IPS DF 4.7 (cell line): ENCODE measurements around the gene GRM4.

Source experiments
- DNase-seq: peaks from one replicate; pipeline ENCODE4 v3.0.0-alpha.2; 2013; ENCODE audit warnings: low spot score; ENCODE audit errors: extremely low read depth

GRM4 gene

DNA sequence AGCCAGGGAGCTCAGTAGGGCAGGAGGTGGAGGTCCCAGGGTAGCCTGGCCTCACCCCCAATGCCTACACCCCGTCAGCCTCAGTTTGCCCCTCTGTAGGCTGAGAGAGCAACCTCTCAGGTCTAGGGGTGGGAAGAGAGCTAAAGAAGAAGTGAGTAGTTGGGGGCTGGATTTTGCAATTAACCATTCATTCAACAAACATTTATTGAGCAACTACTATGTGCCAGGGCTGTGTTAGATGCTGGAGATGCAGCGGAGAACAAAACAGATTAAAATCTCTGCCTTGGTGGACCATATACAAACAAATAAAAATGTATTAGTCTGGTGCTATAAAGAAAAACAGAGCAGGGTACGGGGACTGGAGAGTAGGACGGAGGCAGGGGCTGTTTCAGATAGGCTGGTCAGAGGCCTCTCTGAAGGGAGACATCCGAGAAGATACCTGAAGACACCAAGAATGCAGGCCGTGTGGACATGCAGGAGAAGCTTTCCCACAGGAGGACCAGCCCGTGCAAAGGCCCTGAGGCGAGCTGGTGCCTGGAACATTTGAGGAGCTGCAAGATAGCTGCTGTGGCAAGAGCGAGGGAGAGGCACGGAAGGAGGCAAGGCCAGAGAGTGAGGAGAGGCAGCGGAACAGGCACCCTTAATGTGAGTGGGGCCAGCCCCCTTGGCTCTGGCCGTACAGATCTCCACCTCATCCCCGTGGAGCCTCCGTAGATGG is 60.3 kb downstream of the GRM4 start:
- no peak for DNase-seq

DNA sequence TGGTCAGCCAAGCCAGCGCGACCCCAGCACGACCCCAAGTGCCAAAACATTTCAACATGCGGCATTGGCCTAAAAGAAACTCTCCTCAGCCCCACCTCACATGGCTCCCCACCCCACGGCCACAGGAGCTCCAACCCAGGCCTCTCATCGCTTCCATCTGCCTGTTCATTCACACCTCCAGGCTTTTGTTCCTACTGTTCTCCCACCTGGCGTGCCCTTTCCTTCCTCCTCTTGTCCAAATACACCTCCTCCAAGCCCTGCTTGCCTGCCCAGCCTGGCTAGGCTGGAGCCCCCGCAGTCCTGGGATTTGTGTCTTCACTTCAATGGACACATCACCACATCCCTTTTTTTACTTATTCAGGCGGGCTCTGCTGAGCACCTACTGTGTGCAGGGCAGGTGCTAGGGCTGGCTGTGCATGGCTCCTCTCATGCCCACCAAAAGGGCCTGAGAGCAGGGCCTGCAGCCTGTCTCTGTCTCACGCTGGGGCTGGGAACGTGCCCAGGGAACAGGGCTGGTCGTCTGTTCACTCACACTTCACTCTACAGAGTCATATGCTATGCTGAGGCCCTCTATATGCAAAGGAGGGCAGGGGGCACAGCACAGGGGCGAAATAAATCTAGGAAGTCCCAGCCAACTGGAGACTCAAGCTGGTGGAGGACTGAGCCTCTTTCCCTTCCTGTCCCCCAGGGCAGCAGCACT is 61.1 kb downstream of the GRM4 start:
- no peak for DNase-seq

DNA sequence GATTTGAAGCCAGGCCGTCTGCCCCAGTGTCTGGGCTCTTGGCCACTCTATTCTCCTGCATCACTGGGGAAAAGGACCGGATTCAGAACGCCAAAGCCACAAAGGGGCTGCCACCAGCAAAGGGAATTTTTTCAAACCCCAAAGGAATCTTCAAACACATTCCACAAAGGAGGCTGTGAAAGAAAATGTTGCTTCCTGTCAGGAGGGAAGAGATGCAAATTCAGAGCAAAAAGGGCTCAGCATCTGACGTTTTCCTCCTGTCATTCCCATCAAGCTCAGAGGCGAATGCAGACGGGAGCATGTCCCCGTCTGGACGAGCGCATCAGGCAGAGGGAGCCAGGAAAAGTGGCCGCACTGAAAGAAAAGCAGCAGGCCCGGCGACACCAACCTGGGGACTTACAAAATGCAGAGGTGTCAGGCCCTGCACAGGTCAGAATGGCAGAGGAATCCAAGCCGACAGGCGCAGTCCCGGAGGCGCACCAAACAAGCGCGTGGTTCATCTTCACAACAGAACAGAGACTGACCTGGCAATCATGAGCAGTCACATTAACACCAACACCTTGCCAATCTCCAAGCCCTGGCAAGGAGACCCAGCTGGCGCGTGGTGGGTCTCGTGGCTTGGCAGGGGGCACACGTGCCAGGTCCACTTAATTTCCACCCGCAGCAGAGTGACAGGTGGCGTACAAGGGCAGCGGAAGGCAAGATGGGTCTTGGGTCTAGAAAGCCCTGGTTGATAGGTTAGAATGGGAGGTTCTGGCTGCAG is 62.8 kb downstream of the GRM4 start:
- DNase-seq, result no peak

DNA sequence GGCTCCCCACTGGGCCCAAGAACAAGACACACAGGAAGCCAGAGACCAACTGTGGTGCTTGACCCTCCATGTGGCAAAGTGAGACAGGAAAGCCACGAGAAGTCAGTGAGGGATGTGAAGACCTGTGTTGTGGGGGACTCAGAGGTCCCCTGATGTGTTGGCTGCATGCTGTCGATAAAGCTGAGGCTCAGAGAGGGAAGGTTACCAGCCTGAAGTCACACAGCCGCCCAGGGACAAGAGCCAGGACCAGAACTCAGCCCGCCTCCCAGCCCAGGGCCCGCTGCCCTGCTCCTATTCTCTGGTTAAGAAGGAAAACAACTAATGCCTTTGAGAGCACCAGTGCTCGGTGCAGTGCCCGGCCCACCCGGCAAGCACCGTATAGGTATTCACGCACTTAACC is 63.5 kb downstream of the GRM4 start:
- no peak for DNase-seq

DNA sequence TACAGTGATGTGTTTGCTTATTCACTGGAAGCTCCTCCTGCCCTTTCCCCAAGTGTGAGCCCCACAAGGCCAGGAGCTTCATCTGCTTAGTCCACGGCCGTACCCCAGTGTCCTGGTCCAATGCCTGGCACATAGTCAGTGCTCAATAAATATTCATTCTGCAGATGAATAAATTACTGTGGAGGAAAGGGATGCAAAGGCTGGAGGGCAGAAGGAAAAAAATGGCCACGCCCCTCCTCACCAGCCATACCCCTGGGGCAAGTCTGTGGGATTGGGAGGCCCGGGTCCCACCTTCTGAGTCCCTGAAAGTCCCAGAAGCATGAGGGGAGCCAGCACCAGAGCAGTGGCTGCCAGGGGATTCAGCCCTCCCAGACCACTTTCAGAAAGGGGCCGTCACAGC is 65.5 kb downstream of the GRM4 start:
- no peak for DNase-seq

DNA sequence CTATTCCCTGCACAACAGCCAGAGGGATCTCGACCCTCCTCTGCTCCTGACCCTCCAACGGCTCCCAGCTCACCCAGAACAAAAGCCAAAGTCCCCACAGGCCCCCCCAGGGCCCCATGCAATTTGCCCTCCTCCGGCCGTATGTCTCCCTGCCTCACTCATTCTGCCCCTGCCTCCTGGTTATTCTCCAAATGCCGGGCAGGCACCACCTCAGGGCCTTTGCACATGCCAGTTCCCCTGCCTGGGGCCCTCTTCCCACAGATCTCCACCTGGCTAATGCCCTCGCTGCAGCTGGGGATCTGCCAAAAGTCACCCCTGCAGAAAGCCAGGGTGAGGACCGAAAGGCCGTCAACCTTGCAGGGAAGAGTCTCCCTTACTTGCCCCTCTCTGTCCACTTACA is 66.0 kb downstream of the GRM4 start:
- no peak for DNase-seq

DNA sequence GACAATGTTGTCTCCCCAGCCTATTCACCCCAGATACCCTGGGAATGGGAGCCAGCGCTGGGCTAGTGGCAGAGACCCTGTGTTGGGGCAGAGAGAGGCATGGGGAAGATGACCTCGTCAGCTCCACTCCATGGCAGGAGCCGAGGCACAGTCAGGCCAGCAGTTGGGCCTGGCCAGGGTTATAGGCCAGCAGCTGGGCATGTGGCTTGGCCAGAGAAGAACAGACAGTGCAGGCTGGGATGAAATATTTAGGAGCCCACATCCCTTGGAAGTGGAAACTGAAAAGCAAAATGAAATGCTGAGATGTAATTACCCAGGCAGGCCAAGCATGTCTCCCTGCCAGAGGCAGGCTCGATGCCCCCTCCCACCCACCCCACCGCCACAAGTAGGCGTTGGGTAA is 70.0 kb downstream of the GRM4 start:
- no peak for DNase-seq

DNA sequence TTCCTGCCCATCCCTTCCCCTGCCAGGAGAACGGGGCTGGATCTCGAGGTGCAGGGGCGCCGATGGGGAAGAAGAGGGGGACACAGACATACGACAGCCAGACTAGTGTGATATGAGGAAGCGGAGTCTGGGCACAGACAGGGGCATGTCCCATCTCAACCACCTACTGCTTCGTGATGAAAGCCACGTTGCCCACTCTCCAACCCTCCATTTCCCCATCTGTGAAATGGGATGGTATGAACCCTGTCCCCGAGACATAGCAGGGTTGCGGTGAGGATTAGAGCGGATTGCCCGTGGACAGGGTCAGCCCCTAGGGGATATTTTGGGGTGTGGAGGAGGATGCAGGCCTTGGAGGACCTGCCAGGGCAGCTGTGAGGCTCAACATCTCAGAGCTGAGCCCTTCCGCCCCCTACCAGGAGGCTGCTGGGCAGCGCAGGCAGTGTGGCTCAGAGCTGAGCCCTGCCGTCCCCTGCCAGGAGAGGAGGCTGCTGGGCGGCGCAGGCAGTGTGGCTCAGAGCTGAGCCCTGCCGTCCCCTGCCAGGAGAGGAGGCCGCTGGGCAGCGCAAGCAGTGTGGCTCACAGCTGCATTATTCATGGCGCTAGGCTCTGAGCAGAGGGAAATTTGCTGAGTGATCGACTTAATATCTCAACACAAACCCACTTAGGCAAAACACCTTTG is 71.7 kb downstream of the GRM4 start:
- no peak for DNase-seq

DNA sequence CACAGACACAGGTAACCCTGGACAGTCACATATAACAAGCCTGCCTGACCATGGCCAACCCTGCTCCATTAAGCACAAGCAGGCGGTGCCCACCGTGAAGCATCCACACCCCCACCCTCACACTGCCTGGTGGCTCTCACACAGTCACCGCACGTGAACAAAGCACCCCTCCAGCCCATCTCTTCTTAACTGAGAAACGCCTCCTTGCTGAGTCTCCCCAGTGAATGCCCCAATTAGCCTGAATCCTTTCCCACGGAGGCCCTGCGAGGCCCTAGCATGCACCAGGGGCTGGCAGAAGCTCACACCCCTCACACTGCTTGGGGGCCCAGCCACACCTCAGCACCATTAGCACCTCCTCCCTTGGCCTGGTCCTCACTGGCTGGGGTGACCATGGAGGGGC is 72.3 kb downstream of the GRM4 start:
- no peak for DNase-seq

DNA sequence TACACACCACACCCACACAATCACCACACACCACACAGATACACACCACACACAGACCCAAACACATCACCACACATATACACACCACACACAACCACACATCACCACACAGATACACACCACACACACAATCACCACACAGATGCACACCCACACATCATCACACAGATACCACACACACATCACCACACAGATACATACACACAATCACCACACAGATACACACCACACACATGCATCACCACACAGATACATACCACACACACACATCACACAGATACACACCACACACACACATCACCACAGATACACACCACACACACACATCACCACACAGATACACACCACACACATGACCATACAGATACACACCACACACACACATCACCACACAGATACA is 73.2 kb downstream of the GRM4 start:
- no peak for DNase-seq

DNA sequence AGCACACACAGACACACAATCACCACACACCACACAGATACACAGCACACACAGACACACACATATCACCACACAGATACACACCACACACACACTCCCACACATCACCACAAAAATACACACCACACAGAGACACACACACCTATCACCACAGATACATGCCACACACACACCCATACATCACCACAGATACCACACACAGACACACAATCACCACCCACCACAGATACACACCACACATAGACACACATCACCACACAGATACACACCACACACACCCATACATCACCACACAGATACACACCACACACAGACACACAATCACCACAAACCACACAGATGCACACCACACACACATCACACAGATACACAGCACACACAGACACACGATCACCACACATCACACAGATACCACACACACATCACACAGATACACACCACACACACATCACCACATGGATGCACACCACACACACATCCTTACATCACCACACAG is 74.0 kb downstream of the GRM4 start:
- DNase-seq, result no peak

DNA sequence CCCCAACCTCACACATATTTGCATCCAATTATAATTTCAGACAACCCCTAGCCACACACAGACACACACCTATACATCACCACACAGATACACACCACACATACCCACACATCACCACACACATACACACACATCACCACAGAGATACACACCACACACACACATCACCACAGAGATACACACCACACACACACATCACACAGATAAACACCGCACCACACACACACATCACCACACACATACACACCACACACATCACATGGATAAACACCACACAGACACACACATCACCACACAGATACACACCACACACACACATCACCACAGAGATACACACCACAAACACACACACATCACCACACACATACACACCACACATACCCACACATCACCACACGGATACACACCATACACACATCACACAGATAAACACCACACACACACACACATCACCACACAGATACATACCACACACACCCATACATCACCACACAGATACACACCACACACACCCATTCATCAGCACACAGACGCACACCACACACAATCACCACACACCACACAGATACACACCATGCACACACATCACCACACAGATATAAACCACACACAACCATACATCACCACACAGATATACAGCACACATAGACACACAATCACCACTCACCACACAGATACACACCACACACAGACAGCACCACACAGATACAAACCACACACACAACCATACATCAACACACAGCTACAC is 74.6 kb downstream of the GRM4 start:
- no peak for DNase-seq

DNA sequence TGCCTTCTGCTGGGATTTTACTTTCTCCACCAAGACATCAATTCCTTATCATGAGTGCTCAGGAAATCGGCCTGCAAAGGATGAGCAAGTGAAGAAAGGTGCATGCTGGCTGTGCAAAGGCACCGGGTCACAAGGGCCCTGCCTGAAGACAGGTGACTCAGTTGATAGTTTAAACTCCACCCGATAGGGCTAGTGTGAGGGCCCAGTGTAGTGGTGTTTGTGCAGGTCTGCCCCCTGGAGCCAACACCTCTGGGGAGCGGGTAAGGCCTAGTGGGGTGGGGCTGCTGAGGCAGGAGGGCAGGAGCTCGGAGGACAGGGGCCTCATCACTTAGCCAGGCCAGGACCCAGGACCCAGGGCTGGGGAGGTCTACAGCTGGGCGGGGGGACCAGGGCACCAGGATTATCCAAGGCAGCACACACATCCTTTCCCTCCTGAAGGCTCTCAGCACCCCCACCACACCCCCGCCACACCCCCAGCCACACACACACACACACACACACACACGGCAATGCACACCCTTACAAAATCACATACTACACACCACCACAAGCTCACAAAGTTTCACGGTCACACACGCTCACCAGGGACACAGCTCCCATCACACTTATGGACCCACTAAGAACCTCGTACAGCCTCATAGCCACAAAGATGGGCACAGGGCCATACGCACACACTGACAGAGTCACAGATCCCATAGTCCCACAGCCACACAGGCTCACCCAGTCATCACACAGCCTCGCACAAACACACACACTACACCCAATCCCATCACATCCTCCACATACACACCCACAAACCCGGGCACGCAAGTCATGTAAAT is 75.4 kb downstream of the GRM4 start:
- DNase-seq, result no peak

DNA sequence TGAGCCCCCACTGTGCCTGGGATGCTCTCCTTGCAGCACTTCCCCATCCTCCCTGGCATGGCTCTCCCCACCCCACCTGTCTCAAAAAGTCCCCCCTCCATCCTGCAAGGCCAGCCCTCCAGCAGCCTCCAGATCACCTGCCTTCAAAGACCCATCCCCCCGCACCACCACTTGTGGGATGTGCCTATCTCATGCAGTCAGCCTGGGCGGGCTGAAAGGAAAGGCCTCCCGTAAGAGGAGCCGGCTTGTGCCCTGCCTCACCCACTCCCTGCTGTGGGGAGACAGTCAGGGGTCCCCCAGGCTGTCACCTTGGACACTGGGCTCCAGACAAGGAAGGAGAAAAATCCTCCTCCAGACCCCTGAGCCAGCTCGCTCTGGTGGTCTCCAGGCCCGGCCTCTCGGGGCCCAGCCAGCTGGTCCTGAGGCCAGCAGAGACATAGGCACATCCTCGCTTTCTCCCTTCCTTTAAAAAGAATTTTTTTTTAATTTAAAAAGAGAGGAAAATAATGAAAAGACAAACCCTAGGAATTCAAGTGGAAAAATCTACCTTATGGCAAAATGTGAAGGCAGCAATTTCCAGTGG is 77.3 kb downstream of the GRM4 start:
- no peak for DNase-seq

DNA sequence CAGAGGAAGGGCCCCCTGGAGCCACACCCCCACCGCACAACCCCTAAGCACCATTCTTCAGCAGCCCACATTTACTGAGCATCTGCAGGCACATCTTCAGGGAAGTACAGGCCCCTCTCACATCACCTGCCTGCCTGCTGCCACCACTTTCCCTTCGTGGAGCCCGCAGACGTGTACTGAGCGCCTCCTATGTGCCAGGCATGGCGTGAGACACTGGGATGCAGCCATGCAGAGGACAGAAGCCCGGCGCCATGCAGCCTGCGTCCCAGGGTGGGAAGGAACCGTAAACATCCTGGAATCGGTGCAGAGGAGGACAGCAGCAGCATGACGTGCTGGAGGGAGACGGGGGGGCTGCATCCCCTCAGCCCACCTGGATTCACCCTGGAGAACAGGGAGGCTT is 78.1 kb downstream of the GRM4 start:
- DNase-seq, result no peak

DNA sequence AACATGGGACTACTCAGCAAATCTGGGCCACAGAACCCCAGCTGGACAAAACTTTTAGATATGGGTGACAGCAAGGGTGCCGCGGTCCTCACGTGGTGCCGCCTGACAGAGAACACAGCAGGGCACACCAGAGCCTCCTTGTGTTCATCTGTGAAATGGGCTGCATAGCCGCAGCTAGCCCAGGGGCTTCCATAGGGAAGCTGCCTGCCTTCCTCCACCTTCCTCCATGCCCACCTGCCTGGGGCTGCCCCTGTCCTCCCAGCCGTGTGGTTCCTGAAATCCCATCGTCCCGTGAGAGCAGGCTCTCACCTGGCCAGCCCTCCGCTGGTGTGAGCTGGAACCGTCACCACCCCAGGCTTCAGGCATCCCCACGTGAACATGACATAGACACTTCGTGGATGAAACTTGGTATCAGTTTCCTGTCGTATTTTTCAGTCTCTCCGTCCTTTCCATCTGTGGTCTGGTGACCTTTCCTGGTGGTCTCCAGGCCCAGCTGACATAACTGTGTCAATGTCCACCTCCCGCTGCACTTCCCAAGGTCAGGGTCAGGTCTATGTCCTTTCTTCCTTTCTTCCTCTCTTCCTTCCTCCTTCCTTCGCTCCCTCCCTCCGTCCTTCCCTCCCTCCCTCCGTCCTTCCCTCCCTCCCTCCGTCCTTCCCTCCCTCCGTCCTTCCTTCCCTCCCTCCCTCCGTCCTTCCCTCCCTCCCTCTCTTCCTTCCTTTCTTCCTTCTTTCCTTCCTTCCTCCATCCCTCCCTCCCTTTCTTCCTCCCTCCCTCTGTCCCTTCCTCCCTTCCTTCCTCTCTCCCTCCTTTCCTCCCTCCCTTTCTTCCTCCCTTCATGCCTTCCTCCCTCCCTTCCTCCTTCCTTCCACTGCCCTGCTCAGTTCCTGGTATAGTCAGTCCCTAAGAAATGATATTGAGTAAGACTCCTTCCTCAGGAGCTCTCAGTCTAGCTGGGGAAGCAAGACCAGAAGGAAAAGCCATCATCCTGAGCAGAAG is 78.8 kb downstream of the GRM4 start:
- DNase-seq, result no peak

DNA sequence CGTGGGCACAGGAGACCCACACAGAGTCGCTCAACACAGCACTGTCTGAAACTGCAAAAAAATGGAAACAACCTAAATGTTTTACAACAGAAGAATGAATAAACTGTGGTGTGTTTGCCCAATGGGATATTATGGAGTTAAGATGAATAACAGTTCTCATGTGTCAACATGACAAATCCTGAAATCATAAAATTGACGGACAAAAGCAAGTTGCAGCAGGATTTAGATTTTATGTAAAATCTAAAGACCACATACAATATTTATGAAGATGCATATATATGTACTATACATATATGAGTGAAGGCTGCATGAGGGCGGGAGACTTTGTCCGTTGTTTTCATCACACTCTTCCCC is 79.7 kb downstream of the GRM4 start:
- DNase-seq, result no peak

DNA sequence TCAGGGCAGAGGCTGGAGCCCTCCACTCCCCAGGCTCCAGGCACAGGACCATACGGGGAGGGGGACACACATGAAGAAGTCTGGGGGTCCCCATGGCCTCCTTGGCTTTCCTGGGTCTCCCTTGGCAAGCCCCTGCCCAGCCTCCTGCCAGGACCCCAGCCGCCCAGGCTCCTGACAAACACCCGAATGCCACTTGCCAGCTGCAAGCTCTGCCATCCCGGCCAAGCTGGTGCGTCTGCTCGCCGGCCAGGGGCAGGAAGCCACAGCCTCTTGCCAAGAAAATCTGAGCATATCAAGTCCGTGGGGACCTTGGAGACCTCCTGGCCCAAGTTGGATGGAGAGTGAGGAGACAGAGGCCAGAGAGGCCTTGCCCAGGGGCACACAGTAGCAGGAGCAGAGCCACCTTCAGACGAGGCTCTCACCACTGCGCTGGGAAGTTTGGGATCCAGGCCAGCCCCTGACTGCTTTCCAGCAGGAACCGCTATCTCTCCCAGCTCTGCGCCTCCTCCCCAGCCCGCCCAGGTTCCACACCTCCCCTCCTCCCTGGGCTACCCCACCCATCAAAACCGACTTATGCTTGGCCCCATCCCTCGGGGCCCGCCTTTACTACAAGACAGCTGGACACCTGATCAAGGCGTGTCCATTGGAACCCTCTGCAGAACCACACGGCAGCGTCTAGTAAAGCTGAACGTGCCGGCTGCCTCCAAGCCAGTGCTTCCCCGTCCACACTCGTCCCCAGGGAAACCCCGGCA is 80.2 kb downstream of the GRM4 start:
- DNase-seq, result no peak
